Stimulated activated CD8-positive, alpha-beta memory T cell treated with anti-CD3 and anti-CD28 coated beads, Interleukin-4, amount 100 ng/mL, for 1 hour (primary cell): ENCODE results near the gene PGGT1B.

Experiments
- DNase-seq, 2 donors: peaks; one replicate each; pipeline ENCODE4 v3.0.0-alpha.2; 2020; ENCODE audit warnings: low read depth in 2 of 2, low spot score in 1 of 2

Gene PGGT1B

DNA sequence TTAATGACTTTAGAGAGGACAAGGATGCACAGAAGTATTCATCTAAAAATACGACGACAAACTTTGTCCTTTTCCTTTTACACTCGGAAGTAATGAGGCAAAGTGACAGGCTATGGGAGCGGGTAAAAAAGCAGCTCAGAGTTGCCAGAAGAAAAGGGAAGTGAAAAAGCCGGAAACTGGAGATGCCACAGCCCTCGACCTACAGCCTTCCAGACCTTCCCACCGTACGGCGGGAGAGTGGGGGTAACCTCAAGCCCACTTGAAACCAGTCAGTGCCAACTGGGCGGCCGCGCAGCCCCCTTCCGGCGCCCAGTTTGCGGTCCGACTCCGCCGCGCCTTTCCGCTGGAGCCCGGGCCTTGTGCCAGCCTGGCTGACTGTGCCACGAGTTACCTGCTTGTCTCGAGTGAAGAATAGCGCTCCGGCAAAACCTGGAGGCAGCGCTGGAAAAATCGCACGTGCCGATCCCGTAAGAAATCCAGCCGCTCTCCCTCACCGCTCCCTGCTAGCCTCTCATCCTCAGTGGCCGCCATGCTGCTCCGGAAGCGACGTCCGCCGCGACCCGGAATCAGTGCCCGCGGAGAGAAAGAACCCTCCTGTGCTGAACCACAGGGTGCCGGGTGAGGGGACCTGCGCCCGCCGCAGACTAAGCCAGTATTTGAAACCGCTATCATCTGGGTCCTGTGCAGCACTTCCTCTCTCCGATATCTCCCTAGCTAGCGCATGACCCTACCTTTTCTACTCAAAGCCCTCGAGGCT lies at the start of gene PGGT1B:
Gene PGGT1B (minus strand): TSS at position 557 of the 757 bp plus-strand sequence. CDS start 26 bp downstream, at position 531.
- DNase-seq = peak; percentile 24 to 34

DNA sequence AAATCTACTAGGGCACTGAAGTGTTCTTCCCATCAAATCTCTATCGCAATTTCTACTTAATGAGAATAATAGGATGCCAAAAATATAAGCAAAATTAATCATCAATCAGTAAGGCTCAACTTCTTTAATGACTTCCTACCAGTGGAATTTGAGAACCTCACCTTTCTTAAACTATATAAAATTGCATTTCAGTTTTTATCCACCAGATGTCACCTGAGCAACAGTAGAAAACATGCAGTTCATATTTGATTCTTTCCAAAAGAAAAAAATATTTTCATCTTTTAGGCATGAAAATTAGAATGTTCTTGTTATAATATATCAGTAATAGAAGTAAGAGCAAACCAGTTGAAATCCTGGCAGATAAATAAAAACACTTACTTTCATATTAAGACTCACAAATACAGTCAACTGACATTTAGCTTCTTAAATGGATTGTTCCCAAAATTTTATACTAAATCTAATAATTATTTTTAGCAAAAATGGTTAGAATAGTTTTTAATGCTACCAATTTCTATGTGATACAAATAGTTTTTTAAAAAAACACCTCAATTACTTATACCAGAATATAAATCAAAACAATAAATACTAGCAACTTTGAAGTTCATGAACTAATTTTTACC lies 47.2 kb upstream of the PGGT1B start:
- no peak for DNase-seq

DNA sequence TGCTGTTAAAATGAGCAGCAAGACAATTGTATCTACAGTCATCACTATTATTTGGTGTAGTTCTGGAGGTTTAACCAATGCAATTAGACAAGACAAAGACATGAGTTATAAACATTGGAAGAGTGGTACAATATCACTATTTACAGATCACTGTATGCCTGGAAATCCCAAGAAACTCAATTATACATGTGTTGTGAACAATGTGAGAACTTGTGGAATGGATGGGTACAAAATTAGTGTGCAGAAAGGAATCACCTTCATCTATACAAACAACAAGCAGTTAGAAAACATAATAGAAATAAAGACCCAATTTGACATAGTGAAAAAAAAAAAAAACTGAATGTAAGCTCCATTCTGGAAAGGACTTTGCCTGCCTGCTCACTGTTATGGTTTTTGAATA lies 46.1 kb upstream of the PGGT1B start:
- DNase-seq = no peak

DNA sequence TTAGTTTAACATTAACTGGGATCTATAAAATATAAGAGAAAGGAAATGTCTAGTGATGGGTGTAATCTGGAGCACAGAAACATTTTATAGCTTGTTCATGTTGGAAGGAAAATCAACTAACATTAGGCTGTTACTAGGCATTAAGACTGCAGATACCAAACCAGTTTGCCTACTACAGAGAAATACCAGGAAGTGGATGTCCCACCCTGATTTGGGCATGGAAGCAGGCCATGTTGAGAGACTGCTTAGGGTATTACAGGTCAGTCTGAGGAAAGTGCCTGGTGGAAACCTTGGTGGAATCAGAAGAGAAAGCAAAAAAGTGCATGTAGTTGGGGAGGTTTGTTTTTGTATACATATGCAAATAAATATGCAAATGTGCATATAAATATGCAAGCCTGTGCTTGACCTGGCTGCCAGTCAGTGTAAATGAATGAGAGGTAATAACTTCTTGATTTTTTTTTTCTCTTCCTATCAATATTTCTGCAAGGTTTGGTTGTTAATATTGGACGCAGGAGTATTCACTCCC lies 43.4 kb upstream of the PGGT1B start:
- DNase-seq = no peak

DNA sequence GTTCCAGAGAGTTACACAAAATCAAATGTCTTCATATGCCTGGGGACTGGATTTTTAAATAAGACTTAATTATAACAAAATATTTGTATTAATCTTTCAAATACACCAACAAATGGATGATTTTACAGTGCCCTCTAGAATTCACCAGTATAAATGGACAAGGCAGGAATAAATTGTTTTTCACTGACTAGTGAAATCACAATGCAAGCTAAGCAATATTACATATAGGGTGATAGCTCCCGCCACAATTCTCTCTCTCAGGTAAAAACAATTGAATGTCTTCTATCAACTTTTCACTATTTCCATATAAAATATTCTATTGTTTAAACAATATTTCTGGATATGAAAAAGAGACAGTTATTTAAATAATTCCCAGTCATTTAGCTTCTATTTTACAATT lies 41.8 kb upstream of the PGGT1B start:
- no peak for DNase-seq

DNA sequence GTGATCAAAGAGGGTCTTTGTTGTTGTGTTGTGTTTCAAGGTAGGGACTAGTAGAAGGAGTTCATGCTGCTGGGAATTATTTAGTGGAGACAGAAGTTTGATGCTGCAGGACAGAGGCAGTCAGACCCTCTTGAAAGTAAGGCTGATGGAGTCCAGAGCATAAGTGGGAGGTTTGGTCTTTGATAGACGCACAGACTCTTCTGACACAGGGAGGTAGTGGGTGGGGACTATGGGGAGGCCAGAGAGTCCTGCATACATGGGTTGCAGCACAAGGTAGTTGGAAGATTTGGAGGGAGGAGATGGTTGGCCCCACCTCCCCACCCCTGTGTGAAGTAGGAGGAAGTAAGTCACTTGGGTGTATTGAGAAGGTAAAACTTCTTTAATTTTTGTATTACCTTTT lies 36.1 kb upstream of the PGGT1B start:
- DNase-seq = no peak

DNA sequence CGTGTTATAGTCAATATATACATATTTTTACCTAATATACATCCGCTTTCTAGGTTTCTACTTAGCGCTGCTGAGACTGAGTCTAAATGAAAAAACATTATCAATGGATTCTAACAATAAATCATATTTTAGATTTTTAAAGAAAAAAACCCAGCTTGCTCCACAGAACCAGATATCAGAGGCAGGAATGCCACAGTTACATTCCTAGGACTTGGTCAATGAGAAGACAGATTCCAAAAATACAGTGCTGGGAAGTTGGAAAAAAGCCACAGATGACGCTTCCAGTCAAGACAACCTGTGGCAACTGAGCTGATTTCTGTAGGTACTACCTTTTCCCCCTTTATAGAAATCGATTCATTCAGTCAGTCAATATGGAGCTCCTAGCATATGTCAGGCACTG lies 34.4 kb upstream of the PGGT1B start:
- no peak for DNase-seq

DNA sequence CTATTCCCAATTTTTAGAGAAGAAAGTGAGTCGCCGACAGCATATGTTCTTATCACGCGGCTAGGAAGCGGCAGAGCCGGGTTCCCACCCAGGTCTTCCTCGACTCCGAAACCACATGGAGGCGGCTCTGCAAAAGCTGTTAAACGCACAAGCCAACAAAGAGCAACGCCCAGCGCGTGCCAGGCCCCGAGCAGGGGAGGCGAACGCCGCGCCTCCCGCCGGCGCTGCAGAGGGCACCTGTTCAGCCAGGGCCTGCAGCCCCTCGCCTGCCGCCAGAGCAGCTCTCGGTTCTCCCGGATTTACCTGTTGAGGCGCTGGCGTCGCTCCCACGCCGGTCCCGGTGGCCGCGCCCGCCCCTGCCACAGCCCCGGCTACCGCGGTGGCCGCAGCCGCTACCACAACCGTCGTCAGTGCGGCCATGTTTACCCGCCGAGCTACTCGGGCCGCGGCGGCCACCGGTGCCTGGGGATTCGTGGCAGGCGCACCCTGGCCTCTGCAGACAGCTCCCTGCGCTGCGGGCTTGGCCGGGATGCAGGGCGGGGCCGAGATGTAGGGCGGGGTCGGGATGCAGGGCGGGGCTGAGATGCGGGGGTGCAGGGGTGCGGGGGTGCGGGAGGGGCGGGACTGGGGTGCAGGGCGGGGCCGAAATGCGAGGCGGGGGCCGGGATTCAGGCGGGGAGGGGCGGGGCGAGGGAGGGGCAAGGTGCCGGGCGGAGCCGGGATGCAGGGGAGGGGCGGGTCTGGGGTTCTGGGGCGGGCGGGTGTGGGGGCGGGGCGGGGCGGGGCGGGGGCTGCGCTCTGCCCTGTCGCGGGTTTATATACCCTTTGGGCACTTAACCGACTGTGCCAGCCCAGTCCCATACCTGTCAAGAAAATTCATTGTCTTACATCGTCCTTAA lies 33.7 kb upstream of the PGGT1B start, which contains the start of gene CCDC112:
Gene CCDC112 (minus strand): TSS at position 531 of the 899 bp plus-strand sequence. CDS start 111 bp downstream, at position 420.
- DNase-seq = peak; percentile 57 to 65

DNA sequence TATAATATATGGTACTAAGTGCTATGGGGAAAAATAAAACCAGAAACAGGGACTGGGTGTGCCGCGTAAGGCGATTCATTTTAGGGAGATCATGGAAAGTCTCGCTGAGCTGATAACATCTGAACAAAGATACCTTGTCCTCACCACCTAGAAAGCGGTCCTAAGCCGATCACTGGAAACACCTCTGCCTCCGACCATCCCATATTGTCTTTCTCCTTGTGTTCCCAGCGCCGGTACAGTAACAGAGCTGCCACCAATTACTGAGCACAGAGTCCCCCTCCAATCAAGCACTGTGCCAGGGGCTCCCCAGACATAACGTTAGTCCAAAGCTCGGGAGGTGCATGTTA lies 33.1 kb upstream of the PGGT1B start:
- DNase-seq = no peak

DNA sequence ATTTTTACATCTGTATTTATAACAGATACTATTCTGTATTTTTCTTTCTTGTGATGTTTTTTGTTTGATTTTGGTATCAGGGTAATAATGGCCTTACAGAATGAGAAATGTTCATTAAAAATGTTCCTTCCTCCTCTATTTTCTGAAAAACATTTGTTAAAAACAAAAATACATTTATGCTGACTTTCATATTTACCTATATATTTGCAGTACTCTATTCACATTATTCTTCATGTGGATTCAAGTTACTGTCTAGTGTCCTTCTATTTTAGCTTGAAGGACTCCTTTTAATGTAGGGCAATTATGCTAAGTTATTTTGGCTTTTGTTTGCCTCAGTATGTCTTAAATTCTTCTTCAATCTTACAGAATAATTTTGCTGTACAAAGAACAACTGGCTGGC lies 28.7 kb upstream of the PGGT1B start:
- DNase-seq = no peak

DNA sequence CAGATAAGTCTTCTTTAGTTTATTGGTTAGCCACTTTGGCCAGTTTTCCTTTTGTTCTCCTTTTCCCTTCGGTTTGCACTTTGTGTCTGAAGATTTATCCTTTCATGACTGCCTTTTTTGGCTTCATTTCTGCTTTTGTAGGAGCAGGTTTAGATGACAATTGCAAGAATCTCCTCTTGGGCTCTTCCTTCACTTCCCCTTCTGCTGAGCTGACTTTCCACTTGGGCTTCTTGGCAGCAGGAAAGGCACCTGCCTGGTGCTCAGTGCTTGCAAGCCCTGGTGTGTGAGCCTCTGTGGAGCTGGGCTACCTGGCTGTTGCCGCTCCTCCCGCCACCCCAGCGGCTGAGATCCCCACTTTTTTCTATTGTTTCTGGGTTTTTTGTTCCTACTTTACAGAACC lies 26.4 kb upstream of the PGGT1B start:
- no peak for DNase-seq

DNA sequence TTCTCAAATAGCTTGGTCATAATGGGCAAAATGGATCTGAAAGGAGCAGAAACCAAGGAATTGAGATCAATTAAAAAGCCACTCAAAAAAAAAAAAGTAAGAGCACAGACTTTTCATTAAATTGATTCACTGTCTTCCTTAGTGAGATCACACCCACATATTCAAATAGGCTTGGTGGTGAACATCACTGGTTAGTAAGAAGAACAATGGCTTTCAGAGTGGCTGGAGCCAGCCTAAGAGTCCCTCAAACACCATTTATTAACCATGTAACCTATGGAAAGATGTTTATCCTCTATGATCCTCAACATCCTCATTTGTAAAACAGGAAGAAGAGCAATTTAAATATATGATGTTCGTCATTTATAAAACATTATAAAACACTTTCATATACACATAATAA lies 21.3 kb upstream of the PGGT1B start:
- DNase-seq = no peak

DNA sequence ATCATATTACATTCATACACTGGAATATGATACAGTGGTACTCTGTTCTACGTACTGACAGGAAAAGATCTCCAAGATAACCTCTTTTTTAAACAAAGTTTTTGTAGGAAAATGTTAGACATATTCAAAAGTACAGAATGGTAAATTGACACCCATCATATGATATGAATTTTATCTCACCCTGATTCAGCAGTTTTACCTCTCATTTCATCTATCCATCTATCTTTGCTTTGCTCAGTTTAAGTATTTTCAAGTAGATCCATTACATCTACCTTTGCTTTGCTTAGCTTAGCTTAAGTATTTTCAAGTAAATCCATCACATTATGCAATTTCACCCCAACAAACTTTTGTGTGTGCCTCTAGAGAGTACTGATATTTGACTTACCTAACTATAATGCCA lies 19.5 kb upstream of the PGGT1B start:
- DNase-seq = no peak

DNA sequence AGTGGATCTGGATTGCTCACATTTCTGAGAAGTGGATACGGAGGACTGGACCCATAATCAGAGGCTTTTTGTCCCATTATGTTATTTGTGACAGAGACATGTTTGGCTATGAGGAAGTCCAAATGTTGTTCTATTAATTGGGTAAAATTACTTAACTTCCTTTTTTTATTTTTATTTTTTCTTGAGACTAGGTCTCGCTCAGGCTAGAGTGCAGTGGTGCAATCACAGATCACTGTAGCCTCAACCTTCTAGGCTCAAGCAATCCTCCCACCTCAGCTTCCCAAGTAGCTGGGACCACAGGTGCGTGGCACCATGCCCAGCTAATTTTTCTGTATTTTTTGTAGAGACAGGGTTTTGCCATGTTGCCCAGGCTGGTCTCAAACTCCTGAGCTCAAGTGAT lies 11.9 kb upstream of the PGGT1B start:
- DNase-seq = no peak

DNA sequence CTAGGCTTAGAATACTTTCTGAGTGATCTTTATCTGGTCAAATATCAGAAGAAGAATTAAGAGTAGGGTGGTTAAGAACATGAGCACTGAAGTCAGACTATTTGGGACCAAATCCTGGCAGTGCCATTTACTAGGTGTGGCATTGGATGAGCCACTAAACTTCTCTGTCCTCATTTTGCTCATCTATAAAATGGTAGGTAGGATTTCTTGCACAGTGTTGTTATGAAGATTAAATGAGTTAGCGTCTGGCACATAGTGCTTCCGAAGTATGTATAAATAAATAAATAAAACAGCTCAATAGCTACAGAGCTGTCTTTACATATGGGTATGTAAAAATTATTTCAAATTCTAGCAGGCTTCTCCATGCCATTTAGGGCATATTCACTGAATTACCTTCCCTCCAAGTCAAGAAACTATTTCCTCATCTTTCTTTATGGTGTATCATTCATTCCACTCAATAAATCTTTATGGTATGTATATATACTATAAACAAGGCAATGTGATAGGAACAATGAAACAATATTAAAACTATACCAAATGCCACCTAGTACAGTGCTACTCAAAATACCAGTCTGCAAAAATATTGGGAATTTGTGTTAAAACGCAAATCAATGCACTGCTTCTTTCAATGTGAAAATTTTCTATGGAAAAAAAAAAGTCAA lies 9.8 kb upstream of the PGGT1B start:
- no peak for DNase-seq

DNA sequence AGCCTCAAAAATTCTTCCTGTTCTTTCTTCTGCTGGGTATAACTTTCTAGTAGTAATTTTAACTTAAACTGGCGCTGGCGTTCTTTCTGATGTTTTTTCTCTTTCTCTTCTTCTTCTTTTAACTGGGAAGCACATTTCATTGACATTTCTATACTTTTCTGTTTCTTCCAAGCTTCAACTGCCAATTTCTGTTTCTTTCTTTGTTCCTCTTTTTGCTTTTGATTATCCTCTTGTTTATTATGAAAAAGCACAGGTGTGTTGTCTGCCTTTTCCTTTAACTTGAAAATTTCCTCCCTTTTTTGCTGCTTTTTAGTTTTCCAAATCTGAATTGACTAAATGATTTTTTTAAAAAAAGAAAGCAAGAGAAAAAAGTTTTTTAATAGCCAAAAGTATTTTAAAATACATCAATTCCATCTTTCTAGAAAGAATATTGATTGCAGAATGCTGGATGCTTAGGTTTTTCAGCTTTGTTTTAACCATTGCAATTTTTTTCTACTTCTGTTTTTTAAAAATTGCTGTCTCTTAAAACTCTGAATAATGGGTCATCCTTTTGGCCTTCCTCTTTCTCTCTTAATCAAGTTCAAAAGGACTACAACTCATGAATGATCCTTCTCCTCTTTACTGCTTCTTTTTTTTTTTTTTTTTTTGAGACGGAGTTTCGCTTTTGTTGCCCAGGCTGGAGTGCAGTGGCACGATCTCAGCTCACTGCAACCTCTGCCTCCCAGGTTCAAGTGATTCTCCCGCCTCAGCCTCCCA lies 8.8 kb upstream of the PGGT1B start:
- DNase-seq = no peak

DNA sequence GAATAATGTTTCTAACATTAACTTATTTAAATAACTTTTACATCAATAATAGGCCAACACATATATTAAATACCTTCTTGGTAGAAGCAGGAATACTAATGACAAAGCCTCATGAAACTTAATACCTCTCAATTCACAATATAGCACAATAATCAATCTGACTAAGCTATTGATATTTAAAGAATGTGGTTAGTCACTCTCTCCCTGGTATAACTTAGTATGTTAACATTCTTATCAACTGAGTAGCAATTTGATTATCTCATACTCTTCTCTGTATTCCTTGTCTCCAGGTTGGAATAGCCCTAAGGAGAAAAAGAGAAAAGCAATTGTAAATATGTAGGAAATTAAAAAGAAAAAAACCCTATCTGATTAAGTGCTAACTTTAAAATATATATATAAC lies 4.9 kb upstream of the PGGT1B start:
- DNase-seq = no peak

DNA sequence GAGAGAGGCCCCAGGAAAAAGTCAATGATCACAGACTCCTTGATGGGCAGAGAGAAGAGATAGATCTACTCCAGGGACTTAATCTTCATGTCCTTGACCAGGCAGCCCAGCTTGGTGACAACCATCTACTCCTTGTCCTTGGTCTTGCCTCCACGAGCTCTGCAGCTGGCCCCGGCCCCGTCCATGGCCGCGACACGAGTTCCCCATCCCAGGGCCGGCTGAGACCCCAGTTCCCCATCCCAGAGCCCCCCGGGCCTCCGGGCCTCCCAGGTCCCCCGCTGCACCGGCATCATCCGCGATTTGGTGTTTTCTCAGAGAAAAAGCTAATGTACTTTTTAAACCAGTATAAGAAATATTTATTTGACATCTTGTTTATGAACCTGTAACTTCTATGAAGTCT lies 2.5 kb upstream of the PGGT1B start:
- no peak for DNase-seq

DNA sequence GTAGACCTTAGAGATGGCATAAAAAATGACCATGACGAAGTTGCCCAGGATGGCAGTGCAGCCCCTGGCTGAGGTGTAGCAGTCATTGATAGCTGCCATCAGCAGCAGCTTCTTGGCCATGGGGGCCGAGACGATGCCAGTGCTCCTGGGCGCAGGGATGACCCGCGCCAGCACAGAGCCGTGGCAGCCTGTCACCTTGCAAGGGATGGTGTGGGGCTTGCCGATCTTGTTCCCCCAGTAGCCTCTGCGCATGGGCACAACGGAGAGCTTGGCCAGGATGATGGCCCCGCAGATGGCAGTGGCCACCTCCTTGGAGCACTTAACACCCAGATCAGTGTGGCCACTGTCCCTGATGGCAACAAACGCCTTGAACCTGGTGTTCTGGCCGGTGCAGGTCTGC lies 2.1 kb upstream of the PGGT1B start:
- no peak for DNase-seq

DNA sequence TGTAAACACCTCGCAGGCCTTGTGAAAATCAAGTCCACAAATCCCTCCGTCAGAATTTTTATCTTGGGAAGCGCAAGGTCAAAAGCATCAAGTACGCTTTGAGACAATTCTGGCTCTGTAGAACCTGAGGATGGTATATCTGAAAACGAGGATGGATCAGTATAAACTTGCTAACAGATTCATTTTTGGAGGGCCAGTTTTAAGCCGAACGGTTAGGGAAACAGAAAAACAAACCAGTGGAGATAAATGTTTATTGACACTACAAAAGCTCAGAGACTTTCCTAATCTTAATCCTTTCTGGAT lies 352 bp upstream of the PGGT1B start:
- DNase-seq = no peak

DNA sequence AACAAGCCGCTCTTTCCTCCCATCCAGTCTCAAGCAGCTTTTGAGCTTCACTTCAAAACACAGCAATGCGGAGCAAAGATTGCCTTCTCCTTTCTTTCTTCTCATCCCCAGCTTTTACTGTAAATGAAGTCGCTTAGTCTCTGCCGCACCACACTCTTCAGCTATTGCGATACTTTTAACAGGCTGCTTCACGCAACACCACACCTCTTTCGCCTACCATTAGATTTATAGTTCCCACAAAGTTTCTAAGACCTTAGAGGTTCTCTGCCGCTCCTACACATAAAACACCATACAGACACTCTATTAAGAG lies 711 bp downstream of the PGGT1B start:
- DNase-seq = no peak
